Endothelial cell of umbilical vein (primary cell): ENCODE results near the gene PRSS56. TPM values are rescaled to one million over a fixed set of nuclear protein-coding genes. Genes with fewer than 3 reads are reported as not detected.

Experiments
- BruUV-seq: library from RNA; stranded (reverse); fragments of 400-500 nt; replicated peaks from 2 replicates; lab custom pipeline; 2021; lab: Mats Ljungman, UMichigan
- CTCF ChIA-PET: fragments of 300-600, 350-600 bp; sonication (Branson Sonifier 250); formaldehyde crosslinking; loops from one replicate; lab custom pipeline; 2021; ENCODE audit warnings: antibody characterized with exemption, inconsistent platforms; lab: Charles Lee
- POLR2A ChIA-PET: fragments of 300-600, 350-600 bp; sonication (Branson Sonifier 250); formaldehyde crosslinking; loops from one replicate; lab custom pipeline; 2021; ENCODE audit warnings: antibody characterized with exemption, inconsistent platforms; lab: Charles Lee
- DNase-seq: peaks from one replicate; pipeline ENCODE4 v3.0.0-alpha.2; 2011; ENCODE audit warnings: low read depth, low spot score
- FAIRE-seq: peaks from 2 replicates; lab custom pipeline; 2011; peaks lifted over from hg19 to GRCh38; lab: Jason Lieb, UNC
- H2AFZ ChIP-seq: 2 replicates; pipeline ENCODE4 v1.6.0; 2012; ENCODE audit warnings: low read depth, low read length, control low read depth, inconsistent platforms
- H3K27ac ChIP-seq: 2 replicates; pipeline ENCODE4 v1.5.1; 2011; ENCODE audit warnings: low read depth, mild to moderate bottlenecking, control low read depth, low read length, moderate library complexity; ENCODE audit not compliant: insufficient read depth
- H3K27me3 ChIP-seq, 2 experiments: 2 replicates each; pipeline versions ENCODE4 v1.6.0 to v1.6.1; 2011; ENCODE audit warnings: low read length in 2 of 2, mixed read lengths in 1 of 2; ENCODE audit not compliant: control insufficient read depth in 2 of 2, insufficient read depth in 2 of 2
- H3K36me3 ChIP-seq, 2 experiments: 2 replicates in 1 of 2; 3 replicates in 1 of 2; pipeline ENCODE4 v1.5.1; 2011; ENCODE audit warnings: low read length in 2 of 2, mild to moderate bottlenecking in 1 of 2, moderate library complexity in 1 of 2; ENCODE audit not compliant: control insufficient read depth in 2 of 2, insufficient read depth in 2 of 2; ENCODE audit errors: extremely low read depth in 1 of 2
- H3K4me1 ChIP-seq: 3 replicates; pipeline ENCODE4 v1.5.1; 2011; ENCODE audit warnings: mild to moderate bottlenecking, low read length; ENCODE audit not compliant: control insufficient read depth, insufficient read depth; ENCODE audit errors: extremely low read depth
- H3K4me2 ChIP-seq: 2 replicates; pipeline ENCODE4 v1.6.1; 2011; ENCODE audit warnings: low read length, control low read depth, mixed read lengths; ENCODE audit not compliant: insufficient read depth
- H3K4me3 ChIP-seq, 3 experiments: fragments of 200-600 bp in 1 of 3; sonication (generic), shearing (Covaris generic) in 1 of 3; replicated peaks in 1 of 3; 2 replicates each; pipeline ENCODE4 v1.5.1; 2011 to 2016; ENCODE audit warnings: control low read depth in 3 of 3, low read length in 3 of 3, mild to moderate bottlenecking in 2 of 3, inconsistent platforms in 1 of 3, low read depth in 1 of 3, moderate library complexity in 1 of 3; ENCODE audit not compliant: insufficient read depth in 1 of 3
- H3K79me2 ChIP-seq: 2 replicates; pipeline ENCODE4 v1.6.0; 2012; ENCODE audit warnings: low read length, inconsistent platforms; ENCODE audit not compliant: control insufficient read depth, insufficient read depth
- H3K9ac ChIP-seq: replicated peaks from 2 replicates; pipeline ENCODE3; 2011; ENCODE audit warnings: low read length, control low read depth; ENCODE audit not compliant: insufficient read depth; ENCODE audit errors: extremely low read depth
- H3K9me1 ChIP-seq: replicated peaks from 3 replicates; pipeline ENCODE4 v1.6.0; 2011; ENCODE audit warnings: mild to moderate bottlenecking, low read length; ENCODE audit not compliant: control insufficient read depth, insufficient read depth; ENCODE audit errors: extremely low read depth
- H3K9me3 ChIP-seq: replicated peaks from 2 replicates; pipeline ENCODE4 v1.5.1; 2012; ENCODE audit warnings: low read length, inconsistent platforms; ENCODE audit not compliant: control insufficient read depth, insufficient read depth
- H4K20me1 ChIP-seq: replicated peaks from 2 replicates; pipeline ENCODE3; 2011; ENCODE audit warnings: mild to moderate bottlenecking, low read length; ENCODE audit not compliant: control insufficient read depth, insufficient read depth; ENCODE audit errors: extremely low read depth
- EZH2 ChIP-seq: IDR thresholded peaks from 2 replicates; pipeline ENCODE4 v1.6.1; 2012; ENCODE audit warnings: borderline replicate concordance, low read depth, mild to moderate bottlenecking, moderate library complexity, low read length, inconsistent platforms; ENCODE audit not compliant: severe bottlenecking
- FOS ChIP-seq: IDR thresholded peaks from 2 replicates; pipeline ENCODE4 v1.6.1; 2011; ENCODE audit warnings: mild to moderate bottlenecking, low read length, moderate library complexity, borderline replicate concordance; ENCODE audit not compliant: insufficient read depth
- GATA2 ChIP-seq: IDR thresholded peaks from 2 replicates; pipeline ENCODE4 v1.7.0; 2011; ENCODE audit warnings: low read depth, mild to moderate bottlenecking, moderate library complexity, mixed read lengths, low read length; ENCODE audit not compliant: insufficient read length, insufficient read depth
- JUN ChIP-seq: IDR thresholded peaks from 2 replicates; pipeline ENCODE4 v1.6.1; 2011; ENCODE audit warnings: borderline replicate concordance, low read depth; ENCODE audit not compliant: insufficient read length, insufficient read depth
- MYC ChIP-seq: IDR thresholded peaks from one replicate; pipeline ENCODE4 v1.6.1; 2011; ENCODE audit warnings: mild to moderate bottlenecking, low read depth, low read length
- POLR2A ChIP-seq: IDR thresholded peaks from 2 replicates; pipeline ENCODE4 v1.6.1; 2012; ENCODE audit warnings: low read depth, mild to moderate bottlenecking, control low read depth, low read length
- POLR2AphosphoS5 ChIP-seq: IDR thresholded peaks from 2 replicates; pipeline ENCODE4 v1.6.1; 2012; ENCODE audit warnings: low read depth, mild to moderate bottlenecking, control low read depth, low read length, moderate library complexity; ENCODE audit not compliant: insufficient read depth
- dilution Hi-C: fragments of 300-500 bp; cut with MboI; formaldehyde crosslinking; loops from one replicate; pipeline ENCODE4 v1.15.0; 2019; ENCODE audit warnings: low sequenced_read_pairs; ENCODE audit not compliant: extremely low pct_ligation_motif_present
- intact Hi-C: fragments of 100-400 bp; cut with micrococcal nuclease; formaldehyde crosslinking; loops from one replicate; pipeline ENCODE4 v1.10.0; 2022
- polyA plus RNA-seq, 4 experiments: library from polyadenylated mRNA; depleted of rRNA in 3 of 4; stranded (reverse) in 3 of 4; unstranded in 1 of 4; fragments of >200 nt; gene quantifications; 2 replicates each; pipeline versions ENCODE4 v1.2.1 to v1.2.3, GENCODE V29; 2011 to 2012; ENCODE audit warnings: missing spikeins in 1 of 4
- total RNA-seq: library from RNA; stranded (reverse); gene quantifications from 2 replicates; pipeline ENCODE4 v1.2.3, GENCODE V29; 2021
- TF ChIP-seq, protein P1 (sequence below), 2 donors: IDR thresholded peaks; 1 replicate in 1 of 2; 2 replicates in 1 of 2; pipeline ENCODE4 v1.5.1; 2011; ENCODE audit warnings: low read length in 2 of 2, mild to moderate bottlenecking in 2 of 2, moderate library complexity in 2 of 2, control low read depth in 1 of 2, inconsistent platforms in 1 of 2, low read depth in 1 of 2; ENCODE audit not compliant: insufficient read depth in 1 of 2; ENCODE audit errors: extremely low read depth in 1 of 2
- TF ChIP-seq, protein P2 (sequence below): IDR thresholded peaks from 2 replicates; pipeline ENCODE4 v1.6.1; 2011; ENCODE audit not compliant: insufficient read depth, insufficient read length

The PRSS56 gene
- total and polyA plus RNA-seq, 2 donors (not counting 3 experiments of a cell fraction or from before 2014, with no cell fraction given), result not detected

DNA sequence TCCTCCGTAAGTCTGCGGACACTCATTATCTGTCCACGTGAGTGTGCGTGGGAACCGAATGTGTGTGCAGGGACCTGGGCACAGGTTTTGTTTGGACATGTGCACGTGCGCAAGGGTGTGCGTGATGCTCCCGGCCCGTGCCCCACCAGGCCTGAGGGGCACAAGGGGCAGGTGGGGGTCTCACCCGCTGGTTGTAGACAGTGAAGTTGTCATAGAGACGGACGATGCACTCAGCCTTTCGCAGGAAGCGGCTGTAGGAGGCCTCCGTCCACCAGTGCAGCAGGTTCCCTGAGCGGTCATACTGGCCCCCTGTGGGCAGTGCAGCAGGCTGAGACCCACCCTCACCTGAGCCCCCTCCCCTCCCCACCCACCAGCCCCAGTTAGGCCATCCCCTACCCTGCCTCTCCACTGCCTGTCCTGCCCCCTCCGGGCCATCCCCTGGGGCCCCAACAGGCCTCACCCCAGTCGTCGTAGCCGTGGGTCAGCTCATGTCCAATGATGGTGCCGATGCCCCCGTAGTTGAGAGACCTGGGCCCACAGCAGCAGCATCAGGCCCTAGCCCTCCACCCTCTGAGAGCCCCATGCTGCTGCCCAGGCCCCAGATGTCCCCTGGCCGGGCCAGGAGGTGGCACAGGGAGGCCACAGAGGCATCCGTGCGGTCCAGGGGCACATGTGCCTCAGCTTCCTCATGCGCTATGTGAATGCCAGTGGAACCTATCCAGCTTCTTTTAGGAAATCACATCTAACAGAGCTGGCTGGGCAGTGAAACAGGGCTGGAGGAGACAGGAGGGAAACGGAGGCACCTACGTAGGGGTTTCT is 38.7 kb upstream of the PRSS56 start:
- no peaks in the 10 kb centered on the region for H3K36me3 ChIP-seq
- no peaks in the 10 kb centered on the region for H4K20me1 ChIP-seq
- CTCF ChIA-PET, result no interaction called here
- no peak overlapping the region for H3K4me3 ChIP-seq
- peaks cover 15 to 24% of the 10 kb centered on the region in 2 experiments for H3K27me3 ChIP-seq
- H3K4me1 ChIP-seq, result no peaks in the 10 kb centered on the region
- H3K79me2 ChIP-seq, result no peaks in the 10 kb centered on the region
- H3K27ac ChIP-seq, result no peak overlapping the region
- no peak for DNase-seq
- no peak overlapping the region for H3K4me2 ChIP-seq
- BruUV-seq, result no TSS peak
- H3K9me3 ChIP-seq, result no peaks in the 10 kb centered on the region
- no peak for FAIRE-seq
- POLR2A ChIA-PET, result no interaction called here
- H3K9me1 ChIP-seq, result no peaks in the 10 kb centered on the region
- intact Hi-C loops, result no loop called here
- dilution Hi-C loops, result no loop called here
- no peak overlapping the region for H3K9ac ChIP-seq
- no peak overlapping the region for H2AFZ ChIP-seq
- TF ChIP-seq POLR2A (no peak), EZH2 (no peak), FOS (no peak), JUN (no peak), GATA2 (no peak), MYC (no peak), POLR2AphosphoS5 (no peak)
- TF ChIP-seq, protein P1, sequence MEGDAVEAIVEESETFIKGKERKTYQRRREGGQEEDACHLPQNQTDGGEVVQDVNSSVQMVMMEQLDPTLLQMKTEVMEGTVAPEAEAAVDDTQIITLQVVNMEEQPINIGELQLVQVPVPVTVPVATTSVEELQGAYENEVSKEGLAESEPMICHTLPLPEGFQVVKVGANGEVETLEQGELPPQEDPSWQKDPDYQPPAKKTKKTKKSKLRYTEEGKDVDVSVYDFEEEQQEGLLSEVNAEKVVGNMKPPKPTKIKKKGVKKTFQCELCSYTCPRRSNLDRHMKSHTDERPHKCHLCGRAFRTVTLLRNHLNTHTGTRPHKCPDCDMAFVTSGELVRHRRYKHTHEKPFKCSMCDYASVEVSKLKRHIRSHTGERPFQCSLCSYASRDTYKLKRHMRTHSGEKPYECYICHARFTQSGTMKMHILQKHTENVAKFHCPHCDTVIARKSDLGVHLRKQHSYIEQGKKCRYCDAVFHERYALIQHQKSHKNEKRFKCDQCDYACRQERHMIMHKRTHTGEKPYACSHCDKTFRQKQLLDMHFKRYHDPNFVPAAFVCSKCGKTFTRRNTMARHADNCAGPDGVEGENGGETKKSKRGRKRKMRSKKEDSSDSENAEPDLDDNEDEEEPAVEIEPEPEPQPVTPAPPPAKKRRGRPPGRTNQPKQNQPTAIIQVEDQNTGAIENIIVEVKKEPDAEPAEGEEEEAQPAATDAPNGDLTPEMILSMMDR (IDR thresholded peaks at IDR 0.05; ENCODE audit: extremely low read depth in 1 of 2, insufficient read depth in 1 of 2, low read depth in 1 of 2, low read length in 2 of 2), result no peak
- TF ChIP-seq, protein P2, sequence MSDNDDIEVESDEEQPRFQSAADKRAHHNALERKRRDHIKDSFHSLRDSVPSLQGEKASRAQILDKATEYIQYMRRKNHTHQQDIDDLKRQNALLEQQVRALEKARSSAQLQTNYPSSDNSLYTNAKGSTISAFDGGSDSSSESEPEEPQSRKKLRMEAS, result no peak
